ENCODE results near the gene RPL14. TPM values are rescaled to one million over a fixed set of nuclear protein-coding genes. Genes with fewer than 3 reads are reported as not detected.

The RPL14 gene
- polyA plus RNA-seq, 3 donors = 316 to 377 (median 348) TPM

DNA sequence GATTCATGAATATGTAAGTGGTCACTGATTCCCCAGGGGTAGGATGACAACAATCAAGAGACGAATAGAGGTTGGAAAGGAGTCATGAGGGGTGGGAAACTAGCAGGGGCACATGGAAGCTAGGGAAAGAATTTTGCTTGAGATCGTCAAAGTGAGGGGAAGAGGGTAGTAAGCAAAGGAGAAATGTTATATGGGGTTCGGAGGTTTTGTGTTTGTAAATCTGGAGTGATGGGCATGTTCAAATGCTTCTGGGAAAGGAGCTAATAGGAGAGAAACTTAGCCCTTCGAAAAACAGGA lies 7.9 kb downstream of the RPL14 start:
- Histone ChIP-seq H3K79me2 (ENCODE audit: insufficient read depth, low read length) (no peaks in the 10 kb centered on the region), H3K4me1 (ENCODE audit: control insufficient read depth in 1 of 2, insufficient read depth in 2 of 2, low read length in 2 of 2) (no peaks in the 10 kb centered on the region), H3K27me3 (ENCODE audit: control insufficient read depth in 2 of 2, insufficient read depth in 2 of 2, low read length in 2 of 2) (no peaks in the 10 kb centered on the region), H3K4me3 (replicated peaks in 1 of 3; ENCODE audit: low read depth in 2 of 3, low read length in 3 of 3) (no peak overlapping the region), H3K36me3 (replicated peaks in 1 of 2; ENCODE audit: control insufficient read depth in 1 of 2, insufficient read depth in 2 of 2, low read length in 2 of 2) (peaks cover 41 to 67% of the 10 kb centered on the region in 2 donors), H2AFZ (ENCODE audit: insufficient read depth, low read depth, low read length, poor library complexity, severe bottlenecking) (no peak overlapping the region), H4K20me1 (ENCODE audit: insufficient read depth, low read length) (peaks cover 3% of the 10 kb centered on the region), H3K4me2 (replicated peaks; ENCODE audit: extremely low read depth, low read length, poor library complexity, severe bottlenecking) (no peak overlapping the region), H3K27ac (ENCODE audit: low read depth in 1 of 2, low read length in 2 of 2) (no peak overlapping the region), H3K9ac (ENCODE audit: insufficient read depth, low read length, poor library complexity, severe bottlenecking) (no peak overlapping the region), H3K9me3 (replicated peaks in 1 of 2; ENCODE audit: control insufficient read depth in 1 of 2, insufficient read depth in 1 of 2, low read length in 2 of 2) (no peaks in the 10 kb centered on the region)
- Mint-ChIP-seq H3K27me3 (ENCODE audit: low read depth in 3 of 3) (peaks cover 0 to 2% (median 0%) of the 10 kb centered on the region in 3 donors), H3K9me3 (peaks cover 0 to 3% (median 0%) of the 10 kb centered on the region in 7 donors), H3K36me3 (peaks cover 57 to 61% of the 10 kb centered on the region in 2 donors), H3K4me3 (no peak overlapping the region), H3K4me1 (peaks cover 5% of the 10 kb centered on the region), H3K27ac (peak overlapping the region in 2 of 7 donors; percentile 16 to 66)
- TF ChIP-seq, protein P1, sequence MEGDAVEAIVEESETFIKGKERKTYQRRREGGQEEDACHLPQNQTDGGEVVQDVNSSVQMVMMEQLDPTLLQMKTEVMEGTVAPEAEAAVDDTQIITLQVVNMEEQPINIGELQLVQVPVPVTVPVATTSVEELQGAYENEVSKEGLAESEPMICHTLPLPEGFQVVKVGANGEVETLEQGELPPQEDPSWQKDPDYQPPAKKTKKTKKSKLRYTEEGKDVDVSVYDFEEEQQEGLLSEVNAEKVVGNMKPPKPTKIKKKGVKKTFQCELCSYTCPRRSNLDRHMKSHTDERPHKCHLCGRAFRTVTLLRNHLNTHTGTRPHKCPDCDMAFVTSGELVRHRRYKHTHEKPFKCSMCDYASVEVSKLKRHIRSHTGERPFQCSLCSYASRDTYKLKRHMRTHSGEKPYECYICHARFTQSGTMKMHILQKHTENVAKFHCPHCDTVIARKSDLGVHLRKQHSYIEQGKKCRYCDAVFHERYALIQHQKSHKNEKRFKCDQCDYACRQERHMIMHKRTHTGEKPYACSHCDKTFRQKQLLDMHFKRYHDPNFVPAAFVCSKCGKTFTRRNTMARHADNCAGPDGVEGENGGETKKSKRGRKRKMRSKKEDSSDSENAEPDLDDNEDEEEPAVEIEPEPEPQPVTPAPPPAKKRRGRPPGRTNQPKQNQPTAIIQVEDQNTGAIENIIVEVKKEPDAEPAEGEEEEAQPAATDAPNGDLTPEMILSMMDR (IDR thresholded peaks at IDR 0.05) = no peak
- 91% methylated on average over 4 of the region's 4 CpGs for WGBS (ENCODE audit: insufficient coverage)
- intact Hi-C loops (cut with micrococcal nuclease) = no loop called here
- DNase-seq = no peak

DNA sequence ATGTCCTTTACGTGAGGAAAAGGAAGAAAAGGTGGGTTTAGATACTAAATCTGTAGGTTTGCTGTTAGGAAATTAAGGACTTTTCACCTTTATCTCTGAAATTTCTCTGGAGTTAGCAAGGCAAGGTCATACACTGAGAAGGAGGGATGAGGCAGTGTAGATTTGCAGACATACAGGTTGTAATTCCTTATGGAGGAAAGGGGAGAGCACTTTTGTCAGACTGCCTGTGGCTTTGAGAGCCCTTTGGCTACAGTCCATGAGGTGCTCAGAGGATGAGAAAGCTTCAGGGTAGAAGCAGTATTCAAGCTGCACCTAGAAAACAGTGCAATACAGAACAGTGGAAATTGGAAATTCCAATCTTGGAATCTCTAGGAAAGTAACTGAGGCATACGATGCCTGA lies 8.3 kb downstream of the RPL14 start:
- Histone ChIP-seq H4K20me1 (ENCODE audit: insufficient read depth, low read length) (peaks cover 3% of the 10 kb centered on the region), H3K9me3 (replicated peaks in 1 of 2; ENCODE audit: control insufficient read depth in 1 of 2, insufficient read depth in 1 of 2, low read length in 2 of 2) (no peaks in the 10 kb centered on the region), H3K79me2 (ENCODE audit: insufficient read depth, low read length) (no peaks in the 10 kb centered on the region), H3K4me3 (replicated peaks in 1 of 3; ENCODE audit: low read depth in 2 of 3, low read length in 3 of 3) (no peak overlapping the region), H3K9ac (ENCODE audit: insufficient read depth, low read length, poor library complexity, severe bottlenecking) (no peak overlapping the region), H2AFZ (ENCODE audit: insufficient read depth, low read depth, low read length, poor library complexity, severe bottlenecking) (no peak overlapping the region), H3K36me3 (replicated peaks in 1 of 2; ENCODE audit: control insufficient read depth in 1 of 2, insufficient read depth in 2 of 2, low read length in 2 of 2) (peaks cover 37 to 63% of the 10 kb centered on the region in 2 donors), H3K4me2 (replicated peaks; ENCODE audit: extremely low read depth, low read length, poor library complexity, severe bottlenecking) (no peak overlapping the region), H3K4me1 (ENCODE audit: control insufficient read depth in 1 of 2, insufficient read depth in 2 of 2, low read length in 2 of 2) (no peaks in the 10 kb centered on the region), H3K27me3 (ENCODE audit: control insufficient read depth in 2 of 2, insufficient read depth in 2 of 2, low read length in 2 of 2) (no peaks in the 10 kb centered on the region), H3K27ac (ENCODE audit: low read depth in 1 of 2, low read length in 2 of 2) (no peak overlapping the region)
- intact Hi-C loops (cut with micrococcal nuclease) = no loop called here
- 100% methylated on average over 1 of the region's 2 CpGs for WGBS (ENCODE audit: insufficient coverage)
- TF ChIP-seq, protein P1 (IDR thresholded peaks at IDR 0.05) = no peak
- peaks cover 3% of the 10 kb centered on the region for H3K4me1 Mint-ChIP-seq
- DNase-seq = no peak
- H3K27me3 Mint-ChIP-seq (ENCODE audit: low read depth in 3 of 3) = peaks cover 0 to 2% (median 0%) of the 10 kb centered on the region in 3 donors
- H3K36me3 Mint-ChIP-seq = peaks cover 53 to 57% of the 10 kb centered on the region in 2 donors
- peaks cover 0 to 3% (median 0%) of the 10 kb centered on the region in 7 donors for H3K9me3 Mint-ChIP-seq
- H3K27ac Mint-ChIP-seq = peak overlapping the region in 1 of 7 donors; percentile 66
- H3K4me3 Mint-ChIP-seq = no peak overlapping the region
